Caco-2 (cell line): Measurements from ENCODE around the gene IL18R1. TPM values are rescaled to one million over a fixed set of nuclear protein-coding genes. Genes with fewer than 3 reads are reported as not detected.

Source experiments
- microRNA-seq: library from miRNA; unstranded; fragments of <30 nt; microRNA quantifications from one replicate; pipeline ENCODE4 v1.2.0, GENCODE V29; 2022
- total RNA-seq: library from RNA; stranded (reverse); gene quantifications from 2 replicates; pipeline ENCODE4 v1.2.3, GENCODE V29; 2022

IL18R1 gene
- total RNA-seq, 1 experiment from 2014 or later, result not detected

Small RNA genes within 50 kb of the gene (microRNA-seq; reads per million reads assigned to microRNA genes)
- gene MIR4772, result not detected

Other genes with a start within 250 kb of the IL18R1 start
- 23.5 and 25.0 TPM in 2 replicates for gene IL1R1, start 213.1 kb upstream of the IL18R1 start, total RNA-seq
- not detected in 2 replicates for gene IL1RL2, start 168.8 kb upstream of the IL18R1 start, total RNA-seq
- not detected in 2 replicates for gene IL1RL1, start 44.2 kb upstream of the IL18R1 start, total RNA-seq
- gene IL18RAP, start 67.4 kb downstream of the IL18R1 start, total RNA-seq, result not detected in 2 replicates
- gene SLC9A4, start 117.4 kb downstream of the IL18R1 start, total RNA-seq, result 1.2 and 1.4 TPM in 2 replicates